PC-3 (cell line): Measurements from ENCODE around the gene MAD1L1.

Experiments
- CTCF ChIP-seq: fragments of 300-600 bp; sonication (generic); conservative IDR thresholded peaks from 2 replicates; pipeline ENCODE4 v1.5.1; 2017; ENCODE audit warnings: antibody characterized with exemption, low read depth, mild to moderate bottlenecking, low read length
- EZH2 ChIP-seq: fragments of 300-600 bp; sonication (generic); IDR thresholded peaks from one replicate; pipeline ENCODE4 v1.6.1; 2017; ENCODE audit warnings: antibody characterized with exemption, mild to moderate bottlenecking, low read length; ENCODE audit not compliant: unreplicated experiment
- EZH2phosphoT487 ChIP-seq: fragments of 300-600 bp; sonication (generic); IDR thresholded peaks from 2 replicates; pipeline ENCODE4 v1.6.1; 2018; ENCODE audit warnings: mild to moderate bottlenecking, antibody characterized with exemption, low read length, borderline replicate concordance

GRCh38 chr7:2258661-2259365, 26.1 kb upstream of the MAD1L1 start:
- TF ChIP-seq CTCF (no peak), EZH2phosphoT487 (no peak), EZH2 (no peak)
